OCI-LY3 (cell line): ENCODE data around the gene ALDH3B2.

Experiments used
- EZH2phosphoT487 ChIP-seq: fragments of 200-600 bp; shearing (Covaris generic); IDR thresholded peaks from 2 replicates; pipeline ENCODE4 v1.6.1; 2018; ENCODE audit warnings: antibody characterized with exemption, mixed run types, low read depth
- TF ChIP-seq, protein P1 (sequence below): fragments of 200-600, 300-600 bp; sonication (generic); IDR thresholded peaks from 2 replicates; pipeline ENCODE4 v1.5.1; 2014; ENCODE audit warnings: antibody characterized with exemption, low read length, low read depth

DNA sequence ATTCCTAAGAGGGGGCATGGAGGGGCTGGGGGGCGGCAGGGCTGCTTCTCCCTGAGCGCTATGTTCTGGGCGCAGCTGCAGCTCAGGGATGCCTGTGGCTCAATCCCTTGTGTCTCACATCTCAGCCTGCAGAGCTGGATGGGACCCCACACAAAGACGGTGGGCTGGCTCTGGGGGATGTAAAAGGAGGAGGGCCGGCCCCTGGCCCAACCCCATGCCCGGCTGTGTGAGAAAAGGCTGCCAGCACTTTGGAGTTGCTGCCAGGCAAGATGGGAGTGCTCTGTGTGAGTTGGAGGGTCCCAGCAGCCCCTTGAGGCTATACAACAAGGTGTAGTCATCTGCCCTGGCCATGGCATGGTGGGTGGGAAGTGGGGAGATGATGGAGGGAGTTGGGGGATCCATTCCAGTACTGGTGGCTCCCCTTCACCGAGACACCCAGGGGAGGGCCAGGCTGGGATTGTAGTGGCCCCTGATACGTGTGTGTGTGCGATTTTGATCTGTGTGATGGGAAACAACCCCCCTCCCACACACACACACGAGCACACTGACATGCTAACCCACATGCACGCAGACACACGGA is 33.6 kb downstream of the ALDH3B2 start:
- TF ChIP-seq, protein P1, sequence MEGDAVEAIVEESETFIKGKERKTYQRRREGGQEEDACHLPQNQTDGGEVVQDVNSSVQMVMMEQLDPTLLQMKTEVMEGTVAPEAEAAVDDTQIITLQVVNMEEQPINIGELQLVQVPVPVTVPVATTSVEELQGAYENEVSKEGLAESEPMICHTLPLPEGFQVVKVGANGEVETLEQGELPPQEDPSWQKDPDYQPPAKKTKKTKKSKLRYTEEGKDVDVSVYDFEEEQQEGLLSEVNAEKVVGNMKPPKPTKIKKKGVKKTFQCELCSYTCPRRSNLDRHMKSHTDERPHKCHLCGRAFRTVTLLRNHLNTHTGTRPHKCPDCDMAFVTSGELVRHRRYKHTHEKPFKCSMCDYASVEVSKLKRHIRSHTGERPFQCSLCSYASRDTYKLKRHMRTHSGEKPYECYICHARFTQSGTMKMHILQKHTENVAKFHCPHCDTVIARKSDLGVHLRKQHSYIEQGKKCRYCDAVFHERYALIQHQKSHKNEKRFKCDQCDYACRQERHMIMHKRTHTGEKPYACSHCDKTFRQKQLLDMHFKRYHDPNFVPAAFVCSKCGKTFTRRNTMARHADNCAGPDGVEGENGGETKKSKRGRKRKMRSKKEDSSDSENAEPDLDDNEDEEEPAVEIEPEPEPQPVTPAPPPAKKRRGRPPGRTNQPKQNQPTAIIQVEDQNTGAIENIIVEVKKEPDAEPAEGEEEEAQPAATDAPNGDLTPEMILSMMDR, result no peak
- no peak for TF ChIP-seq EZH2phosphoT487
